Smooth muscle cell (in vitro differentiated cells): Measurements from ENCODE around the gene CBX8. TPM values are rescaled to one million over a fixed set of nuclear protein-coding genes. Genes with fewer than 3 reads are reported as not detected.

ENCODE experiments used
- DNase-seq: peaks from one replicate; lab custom pipeline; 2025; ENCODE audit not compliant: unreplicated experiment; lab: John Stamatoyannopoulos, UW
- H2AFZ ChIP-seq: fragments of 200-600 bp; sonication (generic); 2 replicates; pipeline ENCODE4 v1.6.0; 2016; ENCODE audit warnings: antibody characterized with exemption, low read depth, mild to moderate bottlenecking
- H3F3A ChIP-seq: fragments of 200-600 bp; sonication (generic); 2 replicates; pipeline ENCODE4 v1.6.0; 2017; ENCODE audit warnings: antibody characterized with exemption, low read depth
- H3K27ac ChIP-seq: fragments of 200-600 bp; sonication (generic); 2 replicates; pipeline ENCODE4 v1.5.1; 2016; ENCODE audit warnings: low read depth, mild to moderate bottlenecking
- H3K27me3 ChIP-seq: fragments of 200-600 bp; sonication (generic); 2 replicates; pipeline ENCODE4 v1.6.1; 2016; ENCODE audit warnings: low read depth, mild to moderate bottlenecking
- H3K36me3 ChIP-seq: fragments of 200-600 bp; sonication (generic); 2 replicates; pipeline ENCODE4 v1.5.1; 2016; ENCODE audit warnings: low read depth
- H3K4me1 ChIP-seq: fragments of 200-600 bp; sonication (generic); 2 replicates; pipeline ENCODE4 v1.5.1; 2016; ENCODE audit warnings: low read depth
- H3K4me2 ChIP-seq: fragments of 200-600 bp; sonication (generic); 2 replicates; pipeline ENCODE4 v1.6.0; 2016; ENCODE audit warnings: mild to moderate bottlenecking
- H3K4me3 ChIP-seq: fragments of 200-600 bp; sonication (generic); 2 replicates; pipeline ENCODE4 v1.5.1; 2016; ENCODE audit warnings: mild to moderate bottlenecking
- H3K79me2 ChIP-seq: fragments of 200-600 bp; sonication (generic); 2 replicates; pipeline ENCODE4 v1.6.0; 2016; ENCODE audit warnings: low read depth, mild to moderate bottlenecking
- H3K9ac ChIP-seq: fragments of 200-600 bp; sonication (generic); 2 replicates; pipeline ENCODE4 v1.6.0; 2016; ENCODE audit warnings: low read depth
- H3K9me3 ChIP-seq: fragments of 200-600 bp; sonication (generic); replicated peaks from 2 replicates; pipeline ENCODE4 v1.5.1; 2016; ENCODE audit warnings: low read depth
- H4K20me1 ChIP-seq: fragments of 200-600 bp; sonication (generic); 2 replicates; pipeline ENCODE4 v1.6.0; 2016; ENCODE audit warnings: low read depth
- WGBS: methylation state at CpG from one replicate; pipeline ENCODE4 v1.1.7; 2016; ENCODE audit warnings: low lambda C conversion rate; 5-methylcytosine and 5-hydroxymethylcytosine counted together
- polyA plus RNA-seq: library from polyadenylated mRNA; unstranded; fragments of >200 nt; fragmentation: Nextera tagmentation; extraction: Ambion mirVana; gene quantifications from 2 replicates; pipeline ENCODE4 v1.2.1, GENCODE V29; 2016
- total RNA-seq: library from RNA; depleted of rRNA; stranded (reverse); fragments of >200 nt; gene quantifications from 2 replicates; pipeline ENCODE4 v1.2.3, GENCODE V29; 2014
- TF ChIP-seq, protein P1 (sequence below): fragments of 200-600 bp; sonication (generic); IDR thresholded peaks from 2 replicates; pipeline ENCODE4 v1.5.1; 2017; ENCODE audit warnings: borderline replicate concordance, mild to moderate bottlenecking, antibody characterized with exemption; ENCODE audit not compliant: insufficient read depth, poor library complexity, severe bottlenecking

CBX8 gene
- total and polyA plus RNA-seq, 2 experiments from 2014 or later, result 2.6 to 4.3 TPM

DNA sequence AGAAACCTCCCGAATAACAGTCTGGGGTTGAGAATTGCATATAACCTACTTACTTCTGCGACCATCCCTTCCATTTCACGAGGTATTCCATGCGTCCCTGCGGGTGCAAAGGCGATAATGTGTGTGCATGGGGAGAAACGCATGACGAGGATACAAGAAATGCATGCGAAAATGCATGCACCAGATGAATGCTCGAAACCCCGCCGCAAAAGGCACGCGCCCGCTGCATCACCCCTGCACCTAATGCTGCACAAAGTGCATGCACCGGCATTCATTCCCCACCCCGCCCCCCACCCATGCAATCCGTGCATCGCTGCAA is 474 bp downstream of the CBX8 start:
- Histone ChIP-seq H3K9me3 (no peaks in the 10 kb centered on the region), H3K9ac (no peak overlapping the region), H3K36me3 (no peaks in the 10 kb centered on the region), H3K4me2 (peak overlapping the region; percentile 93), H3K27me3 (peaks cover 55% of the 10 kb centered on the region), H3K4me3 (peak overlapping the region; percentile 76), H3K27ac (peak overlapping the region; percentile 85), H3K79me2 (no peaks in the 10 kb centered on the region), H3F3A (peaks cover 12% of the 10 kb centered on the region), H3K4me1 (peaks cover 67% of the 10 kb centered on the region), H2AFZ (no peak overlapping the region), H4K20me1 (peaks cover 11% of the 10 kb centered on the region)
- TF ChIP-seq, protein P1, sequence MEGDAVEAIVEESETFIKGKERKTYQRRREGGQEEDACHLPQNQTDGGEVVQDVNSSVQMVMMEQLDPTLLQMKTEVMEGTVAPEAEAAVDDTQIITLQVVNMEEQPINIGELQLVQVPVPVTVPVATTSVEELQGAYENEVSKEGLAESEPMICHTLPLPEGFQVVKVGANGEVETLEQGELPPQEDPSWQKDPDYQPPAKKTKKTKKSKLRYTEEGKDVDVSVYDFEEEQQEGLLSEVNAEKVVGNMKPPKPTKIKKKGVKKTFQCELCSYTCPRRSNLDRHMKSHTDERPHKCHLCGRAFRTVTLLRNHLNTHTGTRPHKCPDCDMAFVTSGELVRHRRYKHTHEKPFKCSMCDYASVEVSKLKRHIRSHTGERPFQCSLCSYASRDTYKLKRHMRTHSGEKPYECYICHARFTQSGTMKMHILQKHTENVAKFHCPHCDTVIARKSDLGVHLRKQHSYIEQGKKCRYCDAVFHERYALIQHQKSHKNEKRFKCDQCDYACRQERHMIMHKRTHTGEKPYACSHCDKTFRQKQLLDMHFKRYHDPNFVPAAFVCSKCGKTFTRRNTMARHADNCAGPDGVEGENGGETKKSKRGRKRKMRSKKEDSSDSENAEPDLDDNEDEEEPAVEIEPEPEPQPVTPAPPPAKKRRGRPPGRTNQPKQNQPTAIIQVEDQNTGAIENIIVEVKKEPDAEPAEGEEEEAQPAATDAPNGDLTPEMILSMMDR, result no peak
- DNase-seq, result no peak
- 4% methylated on average over 19 of the region's 19 CpGs for WGBS

DNA sequence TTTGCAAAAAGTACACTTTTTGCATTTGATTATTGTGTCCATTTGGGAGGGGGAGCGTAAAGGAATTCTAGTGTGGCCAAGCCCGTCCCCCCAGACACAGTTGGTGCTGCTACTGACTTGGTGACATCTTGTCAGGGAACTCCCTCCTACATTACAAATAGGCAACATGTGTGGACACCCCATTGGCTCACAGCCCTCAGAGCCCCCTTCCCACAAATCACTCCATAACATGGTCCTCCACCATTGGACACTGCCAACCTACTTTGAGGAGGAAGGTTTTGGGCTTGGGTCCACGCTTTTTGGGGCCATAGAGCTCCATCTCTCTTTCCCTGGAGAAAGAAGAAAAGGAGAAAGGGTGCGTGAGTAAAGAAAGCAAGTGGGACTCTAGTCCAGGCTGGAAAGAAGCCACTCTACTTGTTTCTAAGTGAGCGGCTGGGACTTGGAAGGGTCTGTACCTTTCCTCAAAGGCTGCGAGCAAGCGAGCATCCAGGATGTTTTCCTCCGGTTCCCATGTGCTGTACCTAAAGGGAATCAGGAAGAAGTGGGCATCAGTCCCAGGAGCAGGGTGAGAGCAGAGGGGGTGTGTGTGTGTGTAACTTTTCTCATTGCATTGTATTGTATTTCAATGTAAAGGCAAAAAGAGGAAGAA is 958 bp downstream of the CBX8 start:
- peaks cover 55% of the 10 kb centered on the region for H3K27me3 ChIP-seq

DNA sequence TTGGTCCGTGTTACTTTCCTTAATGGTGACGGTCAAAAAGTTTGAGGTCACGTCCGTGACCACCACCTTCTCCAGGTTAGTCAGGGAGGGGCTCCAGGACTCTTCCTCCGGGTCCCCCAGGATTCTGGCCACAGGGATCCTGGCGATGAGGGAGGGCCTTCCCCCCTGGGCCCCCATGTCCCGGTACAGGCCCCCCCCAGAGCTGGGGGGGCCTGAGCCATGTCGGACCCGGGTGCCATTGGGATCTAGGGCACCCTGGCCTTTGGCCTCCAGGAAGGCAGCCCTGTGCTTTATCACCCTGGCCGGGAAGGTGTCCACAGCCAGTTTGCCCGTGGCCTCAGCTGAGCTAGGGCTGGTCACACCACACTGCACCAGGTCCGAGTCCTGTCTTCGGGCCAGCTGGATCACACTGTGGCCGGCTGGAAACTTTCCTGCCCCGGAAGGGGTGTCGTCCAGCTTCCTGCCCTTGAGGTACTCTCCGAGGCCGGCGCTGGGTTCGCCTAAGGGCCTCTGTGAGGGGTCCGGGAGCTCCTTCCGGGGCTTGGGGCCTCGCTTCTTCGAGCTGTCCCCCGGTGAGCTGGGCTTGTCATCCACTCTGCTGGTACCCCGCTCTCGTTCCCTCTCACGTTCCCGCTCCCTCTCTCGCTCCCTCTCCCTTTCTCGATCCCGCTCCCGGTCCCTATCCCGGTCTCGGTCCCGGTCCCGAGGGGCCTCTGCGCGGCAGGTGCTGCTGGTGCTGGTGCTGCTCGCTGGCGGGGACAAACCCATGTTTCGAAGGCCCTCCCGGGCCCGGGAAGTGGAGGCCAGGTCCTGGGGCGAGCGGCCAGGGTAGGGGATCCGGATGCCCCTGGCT is 2.0 kb downstream of the CBX8 start:
- no peak overlapping the region for H3K9ac ChIP-seq
- peaks cover 11% of the 10 kb centered on the region for H4K20me1 ChIP-seq
- peaks cover 12% of the 10 kb centered on the region for H3F3A ChIP-seq
- H3K27me3 ChIP-seq, result peaks cover 55% of the 10 kb centered on the region
- no peak overlapping the region for H2AFZ ChIP-seq
- no peaks in the 10 kb centered on the region for H3K79me2 ChIP-seq
- no peaks in the 10 kb centered on the region for H3K36me3 ChIP-seq
- H3K4me3 ChIP-seq, result no peak overlapping the region
- 52% methylated on average over 45 of the region's 47 CpGs for WGBS
- no peak overlapping the region for H3K27ac ChIP-seq
- H3K9me3 ChIP-seq, result no peaks in the 10 kb centered on the region
- H3K4me1 ChIP-seq, result peaks cover 54% of the 10 kb centered on the region
- no peak for DNase-seq
- TF ChIP-seq, protein P1, result no peak
- H3K4me2 ChIP-seq, result no peak overlapping the region

More for the DNA sequence above, 958 bp downstream of the CBX8 start:
- Histone ChIP-seq H3K4me2 (peak overlapping the region; percentile 93), H3F3A (peaks cover 12% of the 10 kb centered on the region), H3K9me3 (no peaks in the 10 kb centered on the region), H2AFZ (no peak overlapping the region), H3K27ac (no peak overlapping the region), H3K9ac (no peak overlapping the region), H3K4me1 (peaks cover 65% of the 10 kb centered on the region), H3K4me3 (peak overlapping the region; percentile 76), H3K36me3 (no peaks in the 10 kb centered on the region), H3K79me2 (no peaks in the 10 kb centered on the region), H4K20me1 (peaks cover 11% of the 10 kb centered on the region)
- no peak for DNase-seq
- 61% methylated on average over 8 of the region's 8 CpGs for WGBS
- TF ChIP-seq, protein P1, result no peak
